ENCODE results near the gene MAMLD1.
"Not testable (repeated sequence)": the region's sequence is repeated elsewhere in the genome, so short reads cannot be mapped to it uniquely, and the experiment has no call there.

The MAMLD1 gene

GRCh38 chrX:150337026-150337425 is 26.1 kb upstream of the MAMLD1 start:
- TF ChIP-seq CTCF (IDR thresholded peaks at IDR 0.05; ENCODE audit: insufficient read depth, low read depth, low read length, missing control alignments), result no peak
- DNase-seq (ENCODE audit: low read depth), result no peak
- H3K4me3 ChIP-seq (ENCODE audit: low read length), result no peak overlapping the region

GRCh38 chrX:150337536-150337935 is 25.6 kb upstream of the MAMLD1 start:
- no peak for TF ChIP-seq CTCF (IDR thresholded peaks at IDR 0.05; ENCODE audit: insufficient read depth, low read depth, low read length, missing control alignments)
- H3K4me3 ChIP-seq (ENCODE audit: low read length), result no peak overlapping the region
- no peak for DNase-seq (ENCODE audit: low read depth)

- TF ChIP-seq CTCF (IDR thresholded peaks at IDR 0.05; ENCODE audit: insufficient read depth, low read depth, low read length, missing control alignments), result no peak
- H3K4me3 ChIP-seq (ENCODE audit: low read length), result no peak overlapping the region
- DNase-seq (ENCODE audit: low read depth), result no peak
Observed at GRCh38 chrX:150338615-150339014, 24.5 kb upstream of the MAMLD1 start.

GRCh38 chrX:150339736-150340135 is 23.4 kb upstream of the MAMLD1 start:
- no peak for DNase-seq (ENCODE audit: low read depth)
- H3K4me3 ChIP-seq (ENCODE audit: low read length), result no peak overlapping the region
- no peak for TF ChIP-seq CTCF (IDR thresholded peaks at IDR 0.05; ENCODE audit: insufficient read depth, low read depth, low read length, missing control alignments)

- not testable (repeated sequence) for DNase-seq (ENCODE audit: low read depth); H3K4me3 ChIP-seq (ENCODE audit: low read length)
Observed at GRCh38 chrX:150340326-150340725, 22.8 kb upstream of the MAMLD1 start.

- TF ChIP-seq CTCF (IDR thresholded peaks at IDR 0.05; ENCODE audit: insufficient read depth, low read depth, low read length, missing control alignments), result no peak
- no peak overlapping the region for H3K4me3 ChIP-seq (ENCODE audit: low read length)
- no peak for DNase-seq (ENCODE audit: low read depth)
Observed at GRCh38 chrX:150347471-150347870, 15.6 kb upstream of the MAMLD1 start.

- H3K4me3 ChIP-seq (ENCODE audit: low read length), result no peak overlapping the region
- no peak for TF ChIP-seq CTCF (IDR thresholded peaks at IDR 0.05; ENCODE audit: insufficient read depth, low read depth, low read length, missing control alignments)
Observed at GRCh38 chrX:150348365-150348764, 14.8 kb upstream of the MAMLD1 start.

GRCh38 chrX:150352114-150352513 is 11.0 kb upstream of the MAMLD1 start:
- TF ChIP-seq CTCF (IDR thresholded peaks at IDR 0.05; ENCODE audit: insufficient read depth, low read depth, low read length, missing control alignments), result no peak
- peak; percentile 39 for DNase-seq (ENCODE audit: low read depth)

More at GRCh38 chrX:150348365-150348764, 14.8 kb upstream of the MAMLD1 start:
- DNase-seq (ENCODE audit: low read depth), result peak; percentile 53

More at GRCh38 chrX:150352114-150352513, 11.0 kb upstream of the MAMLD1 start:
- H3K4me3 ChIP-seq (ENCODE audit: low read length), result no peak overlapping the region

Measured in epithelial cell of esophagus (primary cell).